ENCODE measurements around the gene SEC62. TPM values are rescaled to one million over a fixed set of nuclear protein-coding genes. Genes with fewer than 3 reads are reported as not detected.

Gene SEC62
- total RNA-seq, 1 donor from 2014 or later, result 101 TPM

DNA sequence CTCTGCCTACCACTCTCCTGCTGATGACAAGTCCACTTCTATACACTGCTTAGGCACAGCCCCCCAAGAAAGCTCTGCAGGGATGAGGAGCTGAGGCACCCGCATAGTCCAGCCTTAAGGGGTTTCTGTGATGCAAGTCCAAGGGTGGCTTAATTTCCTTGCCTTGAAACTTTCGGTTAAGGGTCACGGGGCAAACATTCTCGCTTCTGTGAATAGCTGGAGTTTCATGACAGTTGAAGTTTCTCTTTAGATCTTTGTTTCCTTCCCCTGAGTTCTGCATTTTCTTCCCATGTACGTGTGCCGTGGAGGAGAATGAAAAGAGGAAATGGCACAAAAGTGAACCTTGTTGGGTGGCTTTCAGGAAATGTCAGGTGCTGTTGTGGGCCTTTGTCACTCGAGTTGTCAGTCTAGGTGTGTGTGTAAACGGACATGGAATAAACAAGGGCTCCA, 78.2 kb downstream of the SEC62 start:
- H3K27ac Mint-ChIP-seq, result no peak overlapping the region
- H3K27me3 Mint-ChIP-seq, result peaks cover 25% of the 10 kb centered on the region
- H3K4me3 Mint-ChIP-seq, result no peak overlapping the region
- TF ChIP-seq, protein P1, sequence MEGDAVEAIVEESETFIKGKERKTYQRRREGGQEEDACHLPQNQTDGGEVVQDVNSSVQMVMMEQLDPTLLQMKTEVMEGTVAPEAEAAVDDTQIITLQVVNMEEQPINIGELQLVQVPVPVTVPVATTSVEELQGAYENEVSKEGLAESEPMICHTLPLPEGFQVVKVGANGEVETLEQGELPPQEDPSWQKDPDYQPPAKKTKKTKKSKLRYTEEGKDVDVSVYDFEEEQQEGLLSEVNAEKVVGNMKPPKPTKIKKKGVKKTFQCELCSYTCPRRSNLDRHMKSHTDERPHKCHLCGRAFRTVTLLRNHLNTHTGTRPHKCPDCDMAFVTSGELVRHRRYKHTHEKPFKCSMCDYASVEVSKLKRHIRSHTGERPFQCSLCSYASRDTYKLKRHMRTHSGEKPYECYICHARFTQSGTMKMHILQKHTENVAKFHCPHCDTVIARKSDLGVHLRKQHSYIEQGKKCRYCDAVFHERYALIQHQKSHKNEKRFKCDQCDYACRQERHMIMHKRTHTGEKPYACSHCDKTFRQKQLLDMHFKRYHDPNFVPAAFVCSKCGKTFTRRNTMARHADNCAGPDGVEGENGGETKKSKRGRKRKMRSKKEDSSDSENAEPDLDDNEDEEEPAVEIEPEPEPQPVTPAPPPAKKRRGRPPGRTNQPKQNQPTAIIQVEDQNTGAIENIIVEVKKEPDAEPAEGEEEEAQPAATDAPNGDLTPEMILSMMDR (conservative IDR thresholded peaks at IDR 0.05), result no peak
- no peaks in the 10 kb centered on the region for H3K36me3 Mint-ChIP-seq
- DNase-seq (ENCODE audit: extremely low spot score, unreplicated experiment), result no peak
- peaks cover 36% of the 10 kb centered on the region for H3K4me1 Mint-ChIP-seq (ENCODE audit: unreplicated experiment)
- no peaks in the 10 kb centered on the region for H3K9me3 Mint-ChIP-seq

DNA sequence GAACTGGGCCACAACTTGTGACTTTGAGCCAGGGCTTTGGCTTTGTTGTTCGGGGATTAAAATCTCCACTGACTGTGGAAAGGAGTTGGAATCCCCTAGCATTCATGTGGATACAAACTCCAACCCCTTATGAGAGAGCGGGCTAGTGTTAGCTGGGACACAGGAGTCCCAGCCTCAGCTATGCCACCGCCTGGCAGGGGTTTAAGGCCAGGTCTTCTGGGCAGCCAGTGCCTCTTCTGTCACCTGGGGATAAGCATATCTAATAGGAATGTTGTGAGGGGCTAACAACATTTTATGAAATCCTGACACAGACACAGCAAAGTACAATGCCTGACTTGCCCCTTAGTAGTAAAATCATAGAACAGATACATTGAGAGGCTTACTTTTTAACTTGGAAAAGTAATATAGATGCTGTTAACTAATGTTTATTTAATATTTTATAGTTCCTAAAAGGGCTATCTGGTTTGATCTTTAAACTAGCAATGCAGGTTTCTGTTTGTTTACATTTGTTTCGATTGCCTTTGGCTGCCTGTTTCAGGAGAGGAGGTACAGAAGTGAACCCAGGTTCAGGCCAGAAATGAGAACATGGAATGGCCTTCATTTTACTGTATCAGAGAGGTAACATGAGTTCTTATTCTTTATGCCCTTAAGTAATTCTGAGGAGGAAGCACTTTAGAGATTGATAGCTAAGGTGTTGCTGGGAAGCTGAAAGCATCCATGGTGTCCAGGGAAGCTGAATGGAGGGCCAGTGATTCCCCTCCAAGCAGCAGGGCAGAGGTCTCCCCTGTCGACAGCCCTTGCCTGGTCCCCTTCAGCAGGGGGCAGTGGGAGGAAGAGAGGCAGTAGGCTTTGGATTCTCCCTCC, 79.9 kb downstream of the SEC62 start:
- Mint-ChIP-seq H3K36me3 (no peaks in the 10 kb centered on the region), H3K4me3 (no peak overlapping the region), H3K27ac (peak overlapping the region; percentile 75)

GRCh38 chr3:170047133-170047404, 80.5 kb downstream of the SEC62 start:
- DNase-seq (ENCODE audit: extremely low spot score, unreplicated experiment), result no peak
- Mint-ChIP-seq H3K36me3 (no peaks in the 10 kb centered on the region), H3K9me3 (no peaks in the 10 kb centered on the region), H3K4me1 (ENCODE audit: unreplicated experiment) (peaks cover 31% of the 10 kb centered on the region), H3K4me3 (no peak overlapping the region), H3K27ac (peak overlapping the region; percentile 75), H3K27me3 (peaks cover 3% of the 10 kb centered on the region)
- TF ChIP-seq, protein P1 (conservative IDR thresholded peaks at IDR 0.05), result no peak

More for the DNA sequence above, 79.9 kb downstream of the SEC62 start:
- no peak for DNase-seq (ENCODE audit: extremely low spot score, unreplicated experiment)
- TF ChIP-seq, protein P1 (conservative IDR thresholded peaks at IDR 0.05), result no peak
- H3K27me3 Mint-ChIP-seq, result peaks cover 9% of the 10 kb centered on the region
- peaks cover 31% of the 10 kb centered on the region for H3K4me1 Mint-ChIP-seq (ENCODE audit: unreplicated experiment)
- H3K9me3 Mint-ChIP-seq, result no peaks in the 10 kb centered on the region

Other genes starting within 250 kb of the SEC62 start
- gene TERC, start 201.7 kb upstream of the SEC62 start, total RNA-seq (ENCODE audit: low replicate concordance), result 2.3 and 11.7 TPM in 2 replicates
- gene ACTRT3, start 197.2 kb upstream of the SEC62 start, total RNA-seq (ENCODE audit: low replicate concordance), result 1.8 and 2.1 TPM in 2 replicates
- gene MYNN, start 193.4 kb upstream of the SEC62 start, total RNA-seq (ENCODE audit: low replicate concordance), result 15.7 and 18.2 TPM in 2 replicates
- gene LRRIQ4, start 153.9 kb upstream of the SEC62 start, total RNA-seq (ENCODE audit: low replicate concordance), result not detected in 2 replicates
- gene LRRC34, start 153.9 kb upstream of the SEC62 start, total RNA-seq (ENCODE audit: low replicate concordance), result 2.7 and 4.0 TPM in 2 replicates
- 1.4 and 1.7 TPM in 2 replicates for gene LRRC31, start 96.9 kb upstream of the SEC62 start, total RNA-seq (ENCODE audit: low replicate concordance)
- gene SAMD7, start 55.2 kb upstream of the SEC62 start, total RNA-seq (ENCODE audit: low replicate concordance), result not detected in 2 replicates
- gene GPR160, start 71.2 kb downstream of the SEC62 start, total RNA-seq (ENCODE audit: low replicate concordance), result 7.3 and 13.1 TPM in 2 replicates
- gene PHC3, start 214.9 kb downstream of the SEC62 start, total RNA-seq (ENCODE audit: low replicate concordance), result 38.2 and 49.3 TPM in 2 replicates